ENCODE data around the gene CBX3.

Gene CBX3

DNA sequence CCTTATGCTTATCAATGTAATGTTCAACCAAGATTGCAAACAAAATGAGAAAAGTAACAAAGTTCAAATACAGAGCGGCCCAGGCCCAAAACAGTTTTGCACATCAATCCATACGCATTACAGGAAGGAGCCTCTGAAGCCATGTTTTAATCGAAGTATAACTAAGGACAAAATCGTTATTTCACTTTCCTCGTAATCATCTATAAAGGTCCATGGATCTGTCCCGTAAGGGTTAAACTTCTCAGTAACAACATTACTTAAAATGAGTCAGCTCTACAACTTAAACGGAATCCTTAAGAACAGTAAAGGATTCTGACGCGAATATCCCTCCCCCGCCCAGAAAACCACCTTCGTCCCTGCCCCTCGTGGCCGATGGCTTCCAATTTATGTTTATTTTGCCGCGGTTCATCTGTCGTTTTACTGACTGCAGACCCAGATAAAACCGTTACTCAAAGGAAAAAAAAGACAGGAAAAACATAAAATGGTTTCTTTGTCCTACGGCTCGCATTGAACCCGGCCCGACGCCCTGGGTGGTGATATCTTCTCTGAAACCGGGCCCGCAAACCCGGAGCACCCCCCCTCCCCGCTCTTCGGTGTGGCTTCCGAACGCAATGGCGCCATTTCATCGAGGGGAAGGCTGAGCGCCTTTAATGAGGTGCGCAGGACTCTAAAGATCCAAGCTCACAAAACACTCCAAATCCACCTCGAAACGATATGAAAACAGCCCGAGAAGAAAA, 2.1 kb upstream of the CBX3 start:
- peaks cover 36% of the 10 kb centered on the region for H3K4me1 Mint-ChIP-seq (ENCODE audit: low read depth)
- H3K4me3 Mint-ChIP-seq, result peak overlapping the region; percentile 100
- H3K36me3 Mint-ChIP-seq (ENCODE audit: low read depth), result peaks cover 86% of the 10 kb centered on the region
- DNase-seq, result peak; percentile 73
- peak overlapping the region; percentile 100 for H3K27ac Mint-ChIP-seq
- H3K9me3 Mint-ChIP-seq, result no peaks in the 10 kb centered on the region
- no peaks in the 10 kb centered on the region for H3K27me3 Mint-ChIP-seq

DNA sequence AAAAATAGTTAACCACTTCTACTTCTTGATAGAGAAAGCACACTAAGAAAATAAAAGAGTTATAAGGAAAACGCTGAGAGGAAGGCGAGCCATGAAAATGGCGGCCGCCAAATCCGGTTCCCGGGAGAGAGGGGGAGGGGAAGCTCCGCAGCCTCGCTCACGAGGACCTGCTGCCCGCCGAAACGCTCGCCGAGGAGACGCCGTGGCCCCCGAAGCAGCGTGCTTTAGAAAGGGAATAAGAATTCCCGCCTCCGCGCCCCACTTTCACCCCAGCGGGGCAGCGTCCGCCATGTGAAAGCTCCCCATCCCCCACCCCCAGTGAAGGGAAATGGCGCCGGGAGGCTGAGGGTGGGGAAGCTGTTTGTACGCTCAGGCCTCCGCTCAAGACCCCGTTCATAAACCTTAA, 1.5 kb upstream of the CBX3 start:
- peak; percentile 89 for DNase-seq
- Mint-ChIP-seq H3K4me1 (ENCODE audit: low read depth) (peaks cover 38% of the 10 kb centered on the region), H3K9me3 (no peaks in the 10 kb centered on the region)

GRCh38 chr7:26200444-26201246, 900 bp upstream of the CBX3 start, which contains the start of gene HNRNPA2B1:
HNRNPA2B1 (minus strand) TSS chr7:26200746; CDS start chr7:26200577, 169 bp downstream.
- Mint-ChIP-seq H3K27ac (peak within 1 kb of the TSS; percentile 100), H3K27me3 (no peaks in the 10 kb centered on the region), H3K4me1 (ENCODE audit: low read depth) (peaks cover 39% of the 10 kb centered on the region), H3K36me3 (ENCODE audit: low read depth) (peaks cover 86% of the 10 kb centered on the region), H3K4me3 (peak within 1 kb of the TSS; percentile 100), H3K9me3 (no peaks in the 10 kb centered on the region)
- peak; percentile 100 for DNase-seq

More for the DNA sequence above, 1.5 kb upstream of the CBX3 start:
- peaks cover 86% of the 10 kb centered on the region for H3K36me3 Mint-ChIP-seq (ENCODE audit: low read depth)
- H3K27ac Mint-ChIP-seq, result peak overlapping the region; percentile 100
- no peaks in the 10 kb centered on the region for H3K27me3 Mint-ChIP-seq
- peak overlapping the region; percentile 100 for H3K4me3 Mint-ChIP-seq

DNA sequence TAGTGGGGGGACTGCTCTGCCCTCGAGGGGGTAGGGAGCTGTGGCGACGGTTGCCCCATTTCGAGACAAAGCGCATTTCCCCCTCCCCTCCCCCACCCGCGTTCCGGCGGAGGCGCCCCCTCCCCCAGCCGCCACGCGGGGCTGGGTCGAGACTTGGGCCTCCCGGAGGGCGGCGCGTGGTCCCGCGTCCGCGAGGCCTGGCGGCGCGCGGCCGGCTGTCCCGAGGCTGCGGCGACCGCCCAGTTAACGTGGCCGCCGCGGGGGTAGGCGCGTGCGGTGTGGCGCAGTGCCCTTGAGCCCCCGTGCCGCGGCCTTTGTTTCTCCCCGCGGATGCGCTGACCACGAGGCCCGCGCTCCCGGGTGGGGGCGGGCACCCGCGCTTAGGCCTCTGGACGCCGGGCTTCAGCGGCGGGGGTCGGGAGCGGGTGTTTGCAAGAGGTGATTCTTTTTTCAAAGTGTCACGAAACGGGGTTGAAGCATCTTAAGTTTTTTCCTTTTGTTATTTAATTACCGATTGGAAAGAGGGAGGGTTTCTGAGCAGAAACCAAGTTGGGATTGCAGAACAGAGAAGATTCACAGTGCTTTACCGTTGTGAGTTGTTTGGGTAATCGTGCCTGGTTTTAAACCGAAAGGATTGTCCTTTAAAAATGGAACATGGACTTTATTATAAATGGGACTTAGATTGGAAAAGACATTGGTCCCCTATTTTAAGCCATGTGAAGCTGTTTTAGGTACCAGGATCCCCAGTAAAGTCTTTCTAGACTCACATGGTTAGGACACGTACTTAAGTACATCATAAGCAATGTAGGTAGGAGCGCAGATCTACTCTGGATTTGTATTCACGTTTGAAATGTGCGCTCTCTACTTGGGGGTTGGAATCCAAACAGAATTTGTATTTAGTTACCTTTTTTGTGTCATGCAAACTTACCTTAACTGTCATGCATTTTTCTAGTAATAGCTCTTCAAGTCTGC, 760 bp downstream of the CBX3 start:
- H3K36me3 Mint-ChIP-seq (ENCODE audit: low read depth), result peaks cover 86% of the 10 kb centered on the region
- peaks cover 37% of the 10 kb centered on the region for H3K4me1 Mint-ChIP-seq (ENCODE audit: low read depth)
- no peaks in the 10 kb centered on the region for H3K9me3 Mint-ChIP-seq
- peak overlapping the region; percentile 95 for H3K27ac Mint-ChIP-seq
- no peaks in the 10 kb centered on the region for H3K27me3 Mint-ChIP-seq
- peak overlapping the region; percentile 92 for H3K4me3 Mint-ChIP-seq
- peak; percentile 83 for DNase-seq

- Mint-ChIP-seq H3K27me3 (no peaks in the 10 kb centered on the region), H3K4me3 (peak overlapping the region; percentile 92), H3K36me3 (ENCODE audit: low read depth) (peaks cover 87% of the 10 kb centered on the region), H3K9me3 (no peaks in the 10 kb centered on the region), H3K4me1 (ENCODE audit: low read depth) (peaks cover 41% of the 10 kb centered on the region), H3K27ac (peak overlapping the region; percentile 95)
- no peak for DNase-seq
Measured at GRCh38 chr7:26203016-26203415, 1.5 kb downstream of the CBX3 start.

- no peak for DNase-seq
- Mint-ChIP-seq H3K4me1 (ENCODE audit: low read depth) (peaks cover 58% of the 10 kb centered on the region), H3K36me3 (ENCODE audit: low read depth) (peaks cover 97% of the 10 kb centered on the region), H3K4me3 (no peak overlapping the region), H3K9me3 (no peaks in the 10 kb centered on the region), H3K27ac (peak overlapping the region; percentile 81), H3K27me3 (no peaks in the 10 kb centered on the region)
Measured at GRCh38 chr7:26208040-26208439, 6.5 kb downstream of the CBX3 start.

- H3K4me1 Mint-ChIP-seq (ENCODE audit: low read depth), result peaks cover 35% of the 10 kb centered on the region
- H3K27me3 Mint-ChIP-seq, result no peaks in the 10 kb centered on the region
- no peak for DNase-seq
- peaks cover 58% of the 10 kb centered on the region for H3K36me3 Mint-ChIP-seq (ENCODE audit: low read depth)
- H3K4me3 Mint-ChIP-seq, result no peak overlapping the region
- H3K27ac Mint-ChIP-seq, result no peak overlapping the region
- no peaks in the 10 kb centered on the region for H3K9me3 Mint-ChIP-seq
Measured at GRCh38 chr7:26212921-26213718, 11.6 kb downstream of the CBX3 start.

DNA sequence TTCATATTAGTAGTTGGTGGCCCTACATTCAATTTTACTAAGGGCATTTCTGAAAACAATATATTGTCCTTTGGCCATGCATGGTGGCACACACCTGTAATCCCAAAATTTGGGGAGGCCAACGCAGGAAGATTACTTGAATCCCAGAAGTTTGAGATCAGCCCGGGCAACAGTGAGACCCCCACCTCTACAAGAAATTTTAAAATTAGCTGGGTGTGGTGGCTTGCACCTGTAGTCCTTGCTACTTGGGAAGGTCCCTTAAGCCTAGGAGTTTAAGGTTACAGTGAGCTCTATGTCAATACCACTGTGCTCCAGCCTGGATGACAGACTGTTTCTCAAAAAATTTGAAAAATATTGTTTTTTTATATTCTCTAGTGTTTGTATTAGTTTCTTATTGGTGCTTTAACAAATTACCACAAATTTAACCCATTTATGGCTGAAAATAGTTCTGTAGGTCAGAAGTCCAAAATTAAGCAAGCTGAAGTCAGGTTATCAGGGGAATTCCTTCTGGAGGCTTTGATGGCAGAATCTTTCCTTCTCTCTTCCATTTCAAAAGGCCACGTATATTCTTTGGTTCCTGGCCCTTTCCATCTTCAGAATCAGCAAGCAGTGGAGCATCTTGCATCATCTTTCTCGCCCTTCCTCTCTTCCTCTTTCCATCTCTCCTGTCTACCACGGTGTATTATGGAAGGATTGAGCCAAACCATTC, 12.4 kb downstream of the CBX3 start:
- H3K27me3 Mint-ChIP-seq, result no peaks in the 10 kb centered on the region
- peak overlapping the region; percentile 19 for H3K27ac Mint-ChIP-seq
- no peak for DNase-seq
- peaks cover 35% of the 10 kb centered on the region for H3K4me1 Mint-ChIP-seq (ENCODE audit: low read depth)
- H3K9me3 Mint-ChIP-seq, result no peaks in the 10 kb centered on the region
- H3K4me3 Mint-ChIP-seq, result no peak overlapping the region
- H3K36me3 Mint-ChIP-seq (ENCODE audit: low read depth), result peaks cover 52% of the 10 kb centered on the region

- H3K9me3 Mint-ChIP-seq, result no peaks in the 10 kb centered on the region
- H3K27ac Mint-ChIP-seq, result no peak overlapping the region
- H3K27me3 Mint-ChIP-seq, result no peaks in the 10 kb centered on the region
- H3K36me3 Mint-ChIP-seq (ENCODE audit: low read depth), result peaks cover 32% of the 10 kb centered on the region
- peaks cover 22% of the 10 kb centered on the region for H3K4me1 Mint-ChIP-seq (ENCODE audit: low read depth)
- DNase-seq, result no peak
- H3K4me3 Mint-ChIP-seq, result no peak overlapping the region
Measured at GRCh38 chr7:26216049-26216448, 14.5 kb downstream of the CBX3 start.

DNA sequence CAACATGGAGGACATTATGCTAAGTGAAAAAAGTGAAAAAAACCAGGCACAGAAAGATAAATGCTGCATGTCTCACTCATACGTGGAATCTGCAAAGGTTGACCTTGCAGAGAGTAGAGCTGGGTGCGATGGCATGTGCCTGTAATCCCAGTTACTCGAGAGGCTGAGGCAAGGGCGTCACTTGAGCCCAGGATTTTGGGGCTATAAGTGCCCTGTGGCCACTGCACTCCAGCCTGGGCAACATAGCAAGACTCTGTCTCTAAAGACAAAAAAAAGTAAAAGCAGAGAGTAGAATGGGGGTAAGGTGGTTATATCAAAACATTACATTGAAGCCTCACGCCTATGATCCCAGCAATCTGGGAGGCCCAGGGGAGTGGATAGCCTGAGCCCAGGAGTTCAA, 22.8 kb downstream of the CBX3 start:
- H3K27ac Mint-ChIP-seq, result no peak overlapping the region

GRCh38 chr7:26227987-26228386, 26.4 kb downstream of the CBX3 start:
- Mint-ChIP-seq H3K4me1 (ENCODE audit: low read depth) (no peaks in the 10 kb centered on the region), H3K27ac (no peak overlapping the region), H3K36me3 (ENCODE audit: low read depth) (no peaks in the 10 kb centered on the region), H3K4me3 (no peak overlapping the region), H3K9me3 (no peaks in the 10 kb centered on the region), H3K27me3 (peaks cover 5% of the 10 kb centered on the region)
- DNase-seq, result no peak

More for the DNA sequence above, 22.8 kb downstream of the CBX3 start:
- Mint-ChIP-seq H3K27me3 (peaks cover 5% of the 10 kb centered on the region), H3K4me3 (no peak overlapping the region), H3K36me3 (ENCODE audit: low read depth) (no peaks in the 10 kb centered on the region), H3K9me3 (no peaks in the 10 kb centered on the region), H3K4me1 (ENCODE audit: low read depth) (no peaks in the 10 kb centered on the region)
- no peak for DNase-seq

DNA sequence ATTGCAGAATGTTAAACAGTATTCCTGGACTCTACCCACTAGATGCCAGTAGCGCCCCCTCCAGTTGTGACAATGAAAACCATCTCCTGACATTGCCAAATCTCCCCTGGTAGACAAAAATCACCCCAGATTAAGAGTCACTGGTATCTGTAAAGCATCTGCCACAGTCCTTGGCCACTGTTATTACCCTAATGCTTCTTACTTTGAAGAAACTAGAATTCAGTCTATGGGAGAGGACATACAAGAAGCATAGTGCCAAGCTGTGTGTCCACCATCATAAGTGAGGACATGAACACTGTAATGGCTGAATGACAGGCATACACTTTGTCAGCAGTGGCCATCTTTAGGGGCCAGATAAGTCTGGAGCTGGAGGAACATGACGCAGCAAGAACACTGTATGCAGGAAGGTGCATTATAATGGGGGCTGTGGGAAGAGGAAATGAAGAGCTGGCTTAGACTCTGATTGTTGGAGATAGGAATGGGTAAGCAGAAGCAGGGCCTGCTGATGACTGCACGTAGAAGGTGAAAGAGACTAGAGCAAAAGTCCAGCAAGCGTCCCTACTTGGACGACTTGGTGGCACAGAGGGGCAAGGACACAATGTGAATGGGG, 32.5 kb downstream of the CBX3 start:
- Mint-ChIP-seq H3K4me3 (no peak overlapping the region), H3K36me3 (ENCODE audit: low read depth) (no peaks in the 10 kb centered on the region), H3K9me3 (no peaks in the 10 kb centered on the region), H3K27me3 (no peaks in the 10 kb centered on the region), H3K4me1 (ENCODE audit: low read depth) (peaks cover 4% of the 10 kb centered on the region), H3K27ac (no peak overlapping the region)
- DNase-seq, result no peak

All from activated T-cell treated with anti-CD3 and anti-CD28 coated beads, Interleukin-2, amount 50 U/mL, for 24 hours (primary cell).